ENCODE data around the gene C19orf81. TPM values are rescaled to one million over a fixed set of nuclear protein-coding genes. Genes with fewer than 3 reads are reported as not detected.

Gene C19orf81
- total RNA-seq, 1 experiment from 2014 or later: 14.5 TPM

GRCh38 chr19:50668416-50668815 lies 19.2 kb downstream of the C19orf81 start:
- no peaks in the 10 kb centered on the region for H3K9me3 ChIP-seq (ENCODE audit: control insufficient read depth in 1 of 2, insufficient read depth in 1 of 2, low read depth in 1 of 2, low read length in 2 of 2)
- ATAC-seq: no peak
- POLR2A ChIA-PET: no interaction called here
- CTCF ChIA-PET: no interaction called here
- no peaks in the 10 kb centered on the region for H3K79me2 ChIP-seq (ENCODE audit: insufficient read depth, low read length)
- H3K4me1 ChIP-seq (ENCODE audit: control insufficient read depth in 1 of 2, insufficient read depth in 2 of 2, low read length in 2 of 2): peaks cover 0 to 9% of the 10 kb centered on the region in 2 experiments; a peak in 1 of 4 replicates
- H3K27me3 ChIP-seq (ENCODE audit: insufficient read depth, low read length): no peaks in the 10 kb centered on the region
- H3K4me3 ChIP-seq (replicated peaks in 1 of 2; ENCODE audit: low read depth in 1 of 2, low read length in 2 of 2): no peak overlapping the region
- H2AFZ ChIP-seq (ENCODE audit: low read depth, low read length, poor library complexity, severe bottlenecking): no peak overlapping the region
- RAD21 ChIA-PET (ENCODE audit: low non-redundant PET in 1 of 2, low total read pairs in 2 of 2, uncharacterized antibody in 2 of 2, unreplicated experiment in 2 of 2): no interaction called here
- intact Hi-C loops (cut with micrococcal nuclease): no loop called here
- no peak overlapping the region for H3K4me2 ChIP-seq (ENCODE audit: low read length)
- no peak for DNase-seq (ENCODE audit: low read depth, low spot score)
- H3K27ac ChIP-seq (ENCODE audit: low read depth, low read length): no peak overlapping the region
- no peak for TF ChIP-seq ZNF274 (IDR thresholded peaks at IDR 0.05; ENCODE audit: low read depth, low read length)
- no peak for TF ChIP-seq ELF1 (IDR thresholded peaks at IDR 0.05; ENCODE audit: borderline replicate concordance, low read depth)
- no peak for TF ChIP-seq RAD21 (IDR thresholded peaks at IDR 0.05; ENCODE audit: low read depth)
- no peak for TF ChIP-seq MAX (IDR thresholded peaks at IDR 0.05)
- no peak for TF ChIP-seq SP1 (IDR thresholded peaks at IDR 0.05; ENCODE audit: low read depth)
- TF ChIP-seq ZFX (IDR thresholded peaks at IDR 0.05): no peak
- no peak for TF ChIP-seq TCF7L2 (IDR thresholded peaks at IDR 0.05; ENCODE audit: borderline replicate concordance, extremely low read depth, insufficient read depth, insufficient read length)
- TF ChIP-seq YY1 (IDR thresholded peaks at IDR 0.05; ENCODE audit: extremely low read depth, insufficient replicate concordance, low read depth, low read length): no peak
- no peak for TF ChIP-seq REST (IDR thresholded peaks at IDR 0.05; ENCODE audit: low read depth)
- no peak for TF ChIP-seq SIN3A (IDR thresholded peaks at IDR 0.05; ENCODE audit: low read depth)
- TF ChIP-seq POLR2A (IDR thresholded peaks at IDR 0.05; ENCODE audit: borderline replicate concordance, extremely low read depth, insufficient read depth, insufficient read length): no peak
- TF ChIP-seq CBX3 (IDR thresholded peaks at IDR 0.05; ENCODE audit: low read depth): no peak
- no peak for TF ChIP-seq EGR1 (IDR thresholded peaks at IDR 0.05; ENCODE audit: low read depth)
- no peak for TF ChIP-seq FOSL1 (IDR thresholded peaks at IDR 0.05; ENCODE audit: low read depth)
- TF ChIP-seq SRF (IDR thresholded peaks at IDR 0.05; ENCODE audit: low read depth): no peak
- no peak for TF ChIP-seq POLR2AphosphoS5 (IDR thresholded peaks at IDR 0.05; ENCODE audit: low read depth, low read length)
- no peak for TF ChIP-seq EZH2phosphoT487 (IDR thresholded peaks at IDR 0.05; ENCODE audit: borderline replicate concordance)
- no peak for TF ChIP-seq CEBPB (IDR thresholded peaks at IDR 0.05; ENCODE audit: low read depth)
- TF ChIP-seq JUND (IDR thresholded peaks at IDR 0.05): no peak
- H3K9me2 ChIP-seq (ENCODE audit: insufficient read depth): no peaks in the 10 kb centered on the region
- no TSS peak for BruUV-seq (replicated peaks)
- H4K20me1 ChIP-seq (ENCODE audit: insufficient read depth): no peaks in the 10 kb centered on the region
- H3K9ac ChIP-seq (ENCODE audit: low read length): no peak overlapping the region
- H3K36me3 ChIP-seq (ENCODE audit: control insufficient read depth in 1 of 2, insufficient read depth in 2 of 2, low read length in 2 of 2): no peaks in the 10 kb centered on the region

All from HCT116 (cell line).